H1 (cell line): ENCODE results near the gene TASP1. TPM values are rescaled to one million over a fixed set of nuclear protein-coding genes. Genes with fewer than 3 reads are reported as not detected.

Experiments used
- CTCF ChIA-PET: fragments of 300-600 bp; sonication (Branson Sonifier 250); formaldehyde crosslinking; loops from one replicate; lab custom pipeline; 2021; ENCODE audit not compliant: partially characterized antibody; lab: Charles Lee
- POLR2A ChIA-PET: fragments of 300-600 bp; sonication (Branson Sonifier 250); formaldehyde crosslinking; loops from one replicate; lab custom pipeline; 2021; ENCODE audit warnings: inconsistent platforms; ENCODE audit not compliant: partially characterized antibody; lab: Charles Lee
- DNase-seq, 2 experiments: peaks; one replicate each; pipeline versions ENCODE4 v3.0.0 to v3.0.0-alpha.2; 2010 to 2022; ENCODE audit warnings: low spot score in 2 of 2, low read depth in 1 of 2, mixed read lengths in 1 of 2
- FAIRE-seq: peaks from 2 replicates; lab custom pipeline; 2011; peaks lifted over from hg19 to GRCh38; lab: Jason Lieb, UNC
- H2AFZ ChIP-seq: 2 replicates; pipeline ENCODE4 v1.8.1; 2012; ENCODE audit warnings: low read length, inconsistent platforms
- H2AK5ac ChIP-seq: 2 replicates; pipeline ENCODE4 v1.6.1; 2013; ENCODE audit warnings: low read depth, low read length
- H2BK120ac ChIP-seq: replicated peaks from 2 replicates; pipeline ENCODE3; 2013; ENCODE audit warnings: low read depth, low read length, inconsistent platforms
- H2BK12ac ChIP-seq: 2 replicates; pipeline ENCODE4 v1.6.1; 2013; ENCODE audit warnings: low read depth, low read length
- H2BK15ac ChIP-seq: 2 replicates; pipeline ENCODE4 v1.6.1; 2013; ENCODE audit warnings: low read length
- H2BK20ac ChIP-seq: 2 replicates; pipeline ENCODE4 v1.6.1; 2013; ENCODE audit warnings: low read length
- H2BK5ac ChIP-seq: 2 replicates; pipeline ENCODE4 v1.6.1; 2013; ENCODE audit warnings: low read depth, low read length
- H3K14ac ChIP-seq: 2 replicates; pipeline ENCODE4 v1.6.1; 2013; ENCODE audit warnings: inconsistent platforms; ENCODE audit not compliant: insufficient read length
- H3K18ac ChIP-seq: 2 replicates; pipeline ENCODE4 v1.6.1; 2013; ENCODE audit warnings: low read length; ENCODE audit errors: extremely low read depth
- H3K23ac ChIP-seq: 2 replicates; pipeline ENCODE4 v1.6.1; 2013; ENCODE audit warnings: inconsistent platforms; ENCODE audit not compliant: insufficient read length
- H3K23me2 ChIP-seq: 2 replicates; pipeline ENCODE4 v1.6.1; 2013; ENCODE audit warnings: low read depth, low read length
- H3K27ac ChIP-seq: 2 replicates; pipeline ENCODE4 v1.6.1; 2011; ENCODE audit warnings: low read depth, low read length, inconsistent platforms
- H3K27me3 ChIP-seq, 4 experiments: replicated peaks in 1 of 4; 1 replicate in 1 of 4; 2 replicates in 3 of 4; pipeline versions ENCODE4 v1.6.1 to v1.8.1; 2011 to 2013; ENCODE audit warnings: low read length in 3 of 4, mild to moderate bottlenecking in 3 of 4, inconsistent platforms in 2 of 4, mixed read lengths in 2 of 4, moderate library complexity in 1 of 4; ENCODE audit not compliant: control insufficient read depth in 3 of 4, insufficient read depth in 3 of 4; ENCODE audit errors: extremely low read depth in 1 of 4
- H3K36me3 ChIP-seq, 4 experiments: 2 replicates each; pipeline versions ENCODE4 v1.6.1 to v1.8.1; 2011 to 2013; ENCODE audit warnings: mild to moderate bottlenecking in 4 of 4, low read length in 3 of 4, moderate library complexity in 2 of 4, control low read depth in 1 of 4, inconsistent platforms in 1 of 4; ENCODE audit not compliant: insufficient read depth in 4 of 4, control insufficient read depth in 2 of 4
- H3K4ac ChIP-seq: replicated peaks from 2 replicates; pipeline ENCODE3; 2013; ENCODE audit warnings: low read length, low read depth, mixed read lengths, inconsistent platforms; ENCODE audit not compliant: insufficient read length
- H3K4me1 ChIP-seq, 4 experiments: replicated peaks in 1 of 4; 1 replicate in 1 of 4; 2 replicates in 3 of 4; pipeline versions ENCODE4 v1.6.1 to v1.8.1; 2011 to 2013; ENCODE audit warnings: low read length in 3 of 4, inconsistent platforms in 2 of 4, mixed read lengths in 1 of 4; ENCODE audit not compliant: insufficient read depth in 4 of 4, control insufficient read depth in 3 of 4
- H3K4me2 ChIP-seq, 2 experiments: 2 replicates each; pipeline versions ENCODE4 v1.6.1 to v1.8.1; 2011 to 2013; ENCODE audit warnings: low read depth in 2 of 2, low read length in 2 of 2, control low read depth in 1 of 2, inconsistent platforms in 1 of 2, mild to moderate bottlenecking in 1 of 2; ENCODE audit not compliant: insufficient read depth in 1 of 2
- H3K4me3 ChIP-seq, 4 experiments: fragments of 200-600, 300-600 bp in 1 of 4; sonication (generic), shearing (Covaris generic), sonication (Bioruptor Twin) in 1 of 4; 2 replicates each; pipeline versions ENCODE4 v1.5.1 to v1.8.1; 2011 to 2016; ENCODE audit warnings: low read length in 4 of 4, low read depth in 3 of 4, control low read depth in 2 of 4, inconsistent platforms in 2 of 4, mild to moderate bottlenecking in 2 of 4, mixed read lengths in 1 of 4, moderate library complexity in 1 of 4; ENCODE audit not compliant: insufficient read depth in 2 of 4; ENCODE audit errors: extremely low read depth in 1 of 4
- H3K56ac ChIP-seq: replicated peaks from 2 replicates; pipeline ENCODE3; 2013; ENCODE audit warnings: low read depth, mild to moderate bottlenecking, mixed read lengths, low read length, inconsistent platforms; ENCODE audit not compliant: insufficient read length
- H3K79me1 ChIP-seq: 2 replicates; pipeline ENCODE4 v1.6.1; 2013; ENCODE audit warnings: low read depth, low read length, control low read depth
- H3K79me2 ChIP-seq, 2 experiments: 2 replicates each; pipeline versions ENCODE4 v1.6.1 to v1.8.1; 2012 to 2013; ENCODE audit warnings: low read length in 2 of 2, mild to moderate bottlenecking in 2 of 2, inconsistent platforms in 1 of 2; ENCODE audit not compliant: insufficient read depth in 2 of 2, control insufficient read depth in 1 of 2
- H3K9ac ChIP-seq, 4 experiments: replicated peaks in 1 of 4; 1 replicate in 1 of 4; 2 replicates in 3 of 4; pipeline versions ENCODE4 v1.6.1 to v1.8.1; 2011 to 2013; ENCODE audit warnings: low read depth in 3 of 4, low read length in 3 of 4, control low read depth in 2 of 4, mild to moderate bottlenecking in 2 of 4, moderate library complexity in 2 of 4, inconsistent platforms in 1 of 4; ENCODE audit errors: extremely low read depth in 1 of 4
- H3K9me3 ChIP-seq, 2 experiments: 2 replicates each; pipeline versions ENCODE4 v1.6.1 to v1.8.1; 2012 to 2013; ENCODE audit warnings: mild to moderate bottlenecking in 2 of 2, moderate library complexity in 2 of 2, control low read depth in 1 of 2, inconsistent platforms in 1 of 2, low read depth in 1 of 2, low read length in 1 of 2, mixed read lengths in 1 of 2; ENCODE audit not compliant: insufficient read depth in 2 of 2
- H4K20me1 ChIP-seq, 2 experiments: replicated peaks in 1 of 2; 2 replicates each; pipeline versions ENCODE3 to v1.8.1; 2011 to 2013; ENCODE audit warnings: inconsistent platforms in 2 of 2, low read length in 2 of 2, mild to moderate bottlenecking in 1 of 2; ENCODE audit not compliant: insufficient read depth in 2 of 2, control insufficient read depth in 1 of 2
- H4K5ac ChIP-seq: 2 replicates; pipeline ENCODE4 v1.6.1; 2013; ENCODE audit warnings: low read length, low read depth, mixed read lengths, inconsistent platforms; ENCODE audit not compliant: insufficient read length
- H4K8ac ChIP-seq: 2 replicates; pipeline ENCODE4 v1.8.0; 2013; ENCODE audit warnings: mild to moderate bottlenecking, moderate library complexity, low read length, inconsistent platforms; ENCODE audit not compliant: insufficient read depth; ENCODE audit errors: extremely low read depth
- H4K91ac ChIP-seq: replicated peaks from 2 replicates; pipeline ENCODE3; 2013; ENCODE audit warnings: low read length, mixed read lengths, inconsistent platforms; ENCODE audit not compliant: insufficient read length
- GTF2F1 ChIP-seq: IDR thresholded peaks from 2 replicates; pipeline ENCODE4 v1.6.1; 2012; ENCODE audit warnings: low read depth, low read length, improper control_type of control experiment, borderline replicate concordance
- WGBS, 2 experiments: shearing (Covaris generic) in 1 of 2; methylation state at CpG; one replicate each; pipeline versions ENCODE4 v1.1.6 to v1.1.7; 2013 to 2015; ENCODE audit warnings: low lambda C conversion rate in 2 of 2, mixed read lengths in 2 of 2, inconsistent platforms in 1 of 2, low coverage in 1 of 2, missing lambda C conversion rate in 1 of 2; ENCODE audit not compliant: insufficient replicate concordance in 2 of 2, insufficient coverage in 1 of 2, insufficient read length in 1 of 2; ENCODE audit errors: extremely low coverage in 1 of 2, missing lambda C conversion rate in 1 of 2; 5-methylcytosine and 5-hydroxymethylcytosine counted together
- polyA plus RNA-seq, 7 experiments: library from polyadenylated mRNA; depleted of rRNA in 3 of 7; stranded (reverse) in 5 of 7; unstranded in 2 of 7; fragments of >200 nt in 5 of 7; fragments of 200-250 nt in 2 of 7; gene quantifications; 1 replicate in 5 of 7; 2 replicates in 1 of 7; 4 replicates in 1 of 7; pipeline versions ENCODE4 v1.2.1 to v1.2.3, GENCODE V29; 2011 to 2013; ENCODE audit warnings: missing spikeins in 2 of 7, mixed read lengths in 2 of 7
- total RNA-seq: library from RNA; stranded (reverse); fragmentation: NEBNext Ultra II Directional; extraction: Animal tissue kit (Norgen Biotek cat#: 25700); gene quantifications from 2 replicates; pipeline ENCODE4 v1.2.1, GENCODE V29; 2021

TASP1 gene
- total and polyA plus RNA-seq, 2 of the 8 experiments (the other 6 are each of a cell fraction or from before 2014, with no cell fraction given), result 4.5 to 10.9 TPM

- H4K5ac ChIP-seq, result no peak overlapping the region
- POLR2A ChIA-PET, result no interaction called here
- H3K14ac ChIP-seq, result no peak overlapping the region
- H3K4me3 ChIP-seq, result peak overlapping the region in 1 of 4 experiments; percentile 27; a peak in 1 of 8 replicates
- H4K20me1 ChIP-seq, result no peaks in the 10 kb centered on the region
- H4K8ac ChIP-seq, result no peak overlapping the region
- H4K91ac ChIP-seq, result no peak overlapping the region
- H3K36me3 ChIP-seq, result no peaks in the 10 kb centered on the region; a peak in 2 of 8 replicates
- no peak overlapping the region for H3K9ac ChIP-seq
- H2BK120ac ChIP-seq, result no peak overlapping the region
- H3K18ac ChIP-seq, result peak overlapping the region; percentile 66; the same call in 1 of the 2 replicates
- no peak overlapping the region for H2BK15ac ChIP-seq
- H2AK5ac ChIP-seq, result no peak overlapping the region
- H2BK20ac ChIP-seq, result peak overlapping the region; percentile 74; the same call in 1 of the 2 replicates
- H3K27me3 ChIP-seq, result no peaks in the 10 kb centered on the region
- H3K4me1 ChIP-seq, result peaks cover 3 to 23% (median 9%) of the 10 kb centered on the region in 4 experiments
- H3K27ac ChIP-seq, result no peak overlapping the region; the same call in 1 of the 2 replicates
- H3K23ac ChIP-seq, result no peak overlapping the region
- no peaks in the 10 kb centered on the region; the same call in 1 of the 2 replicates for H3K23me2 ChIP-seq
- peaks cover 0 to 15% of the 10 kb centered on the region in 2 experiments; a peak in 2 of 4 replicates for H3K79me2 ChIP-seq
- DNase-seq (no peak), FAIRE-seq (no peak)
- peak overlapping the region; percentile 46 to 47; a peak in 3 of 4 replicates for H3K4me2 ChIP-seq
- H2AFZ ChIP-seq, result no peak overlapping the region
- 0% methylated on average over 1 of the region's 1 CpG; no CpG with 5 or more reads in 1 of the 2 experiments for WGBS, 2 experiments
- CTCF ChIA-PET, result interaction anchor here (1.7 kb wide), 1 partner anchor 9 kb away, joined by 5 read pairs; no protein-coding TSS in a partner anchor
- peak overlapping the region; percentile 61; the same call in 1 of the 2 replicates for H2BK5ac ChIP-seq
- no peak overlapping the region for H3K56ac ChIP-seq
- H2BK12ac ChIP-seq, result no peak overlapping the region
- peaks cover 0 to 3% of the 10 kb centered on the region in 2 experiments; a peak in 1 of 4 replicates for H3K9me3 ChIP-seq
- no peak overlapping the region for H3K4ac ChIP-seq
- peaks cover 3% of the 10 kb centered on the region; the same call in 1 of the 2 replicates for H3K79me1 ChIP-seq
- no peak for TF ChIP-seq GTF2F1
Measured at GRCh38 chr20:13626724-13627123, 12.0 kb downstream of the TASP1 start.
